ENCODE results near the gene FBRSL1. TPM values are rescaled to one million over a fixed set of nuclear protein-coding genes. Genes with fewer than 3 reads are reported as not detected.

FBRSL1 gene
- total and polyA plus RNA-seq, 2 of the 8 experiments (the other 6 are each of a cell fraction or from before 2014, with no cell fraction given) = 18.4 to 109 TPM

- no peak for TF ChIP-seq ATF2 (IDR thresholded peaks at IDR 0.05; ENCODE audit: low read length)
- TF ChIP-seq NRF1 (IDR thresholded peaks at IDR 0.05; ENCODE audit: low read depth, low read length) = no peak
- TF ChIP-seq POLR2A (IDR thresholded peaks at IDR 0.05; ENCODE audit: control extremely low read depth in 1 of 2, low read depth in 2 of 2, low read length in 2 of 2) = no peak
- TF ChIP-seq HDAC2 (IDR thresholded peaks at IDR 0.05; ENCODE audit: borderline replicate concordance in 1 of 2, low read depth in 2 of 2, low read length in 2 of 2) = no peak
- no peak for TF ChIP-seq CHD1 (IDR thresholded peaks at IDR 0.05; ENCODE audit: low read depth, low read length)
Measured at GRCh38 chr12:132481345-132481744, 8.6 kb upstream of the FBRSL1 start (continued).
